Measurements from ENCODE around the gene GRIN2C.

GRIN2C gene

DNA sequence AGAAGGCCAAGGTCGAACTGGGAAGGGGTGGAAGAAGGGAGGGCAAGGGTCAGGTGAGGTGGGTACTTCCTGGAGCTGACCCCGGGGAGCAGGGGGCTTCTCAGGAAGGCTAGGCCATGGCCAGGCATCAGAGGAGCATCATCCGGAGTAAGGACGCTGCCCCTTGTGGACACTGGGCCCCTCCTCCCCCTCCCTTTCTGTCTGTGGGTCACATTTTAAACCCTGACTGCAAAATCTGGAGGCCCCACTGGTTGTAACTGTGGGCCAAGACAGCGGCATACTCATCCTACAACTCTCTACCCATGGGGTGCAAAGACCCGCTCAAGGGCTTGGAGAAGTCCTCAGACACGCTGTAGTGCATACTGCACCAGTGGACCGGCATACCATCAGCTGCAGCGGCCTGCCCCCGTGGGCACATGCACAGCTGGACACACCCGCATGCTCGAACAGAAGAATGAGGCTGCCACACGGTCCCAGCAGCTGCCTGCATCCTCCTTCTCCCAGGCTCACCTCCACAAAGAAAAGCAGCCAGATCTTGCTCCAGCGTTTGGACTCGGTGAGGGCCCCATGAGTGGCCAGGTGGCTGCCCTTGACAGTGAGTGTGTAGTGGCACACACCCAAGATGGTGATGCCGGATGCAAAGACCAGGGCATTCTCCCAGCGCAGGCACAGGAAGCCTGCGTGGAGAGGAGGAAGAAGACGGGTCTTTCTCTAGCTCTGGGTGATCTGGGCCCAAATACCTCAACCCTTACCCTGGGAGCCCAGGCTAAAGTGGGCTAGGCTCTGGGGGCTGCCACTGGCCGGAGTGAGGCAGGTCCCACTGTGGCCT lies 32.5 kb upstream of the GRIN2C start:
- DNase-seq (ENCODE audit: low read depth, low spot score) = no peak
- in situ Hi-C loops (cut with HindIII; ENCODE audit: low sequenced_read_pairs) = no loop called here
- TF ChIP-seq, protein P1, sequence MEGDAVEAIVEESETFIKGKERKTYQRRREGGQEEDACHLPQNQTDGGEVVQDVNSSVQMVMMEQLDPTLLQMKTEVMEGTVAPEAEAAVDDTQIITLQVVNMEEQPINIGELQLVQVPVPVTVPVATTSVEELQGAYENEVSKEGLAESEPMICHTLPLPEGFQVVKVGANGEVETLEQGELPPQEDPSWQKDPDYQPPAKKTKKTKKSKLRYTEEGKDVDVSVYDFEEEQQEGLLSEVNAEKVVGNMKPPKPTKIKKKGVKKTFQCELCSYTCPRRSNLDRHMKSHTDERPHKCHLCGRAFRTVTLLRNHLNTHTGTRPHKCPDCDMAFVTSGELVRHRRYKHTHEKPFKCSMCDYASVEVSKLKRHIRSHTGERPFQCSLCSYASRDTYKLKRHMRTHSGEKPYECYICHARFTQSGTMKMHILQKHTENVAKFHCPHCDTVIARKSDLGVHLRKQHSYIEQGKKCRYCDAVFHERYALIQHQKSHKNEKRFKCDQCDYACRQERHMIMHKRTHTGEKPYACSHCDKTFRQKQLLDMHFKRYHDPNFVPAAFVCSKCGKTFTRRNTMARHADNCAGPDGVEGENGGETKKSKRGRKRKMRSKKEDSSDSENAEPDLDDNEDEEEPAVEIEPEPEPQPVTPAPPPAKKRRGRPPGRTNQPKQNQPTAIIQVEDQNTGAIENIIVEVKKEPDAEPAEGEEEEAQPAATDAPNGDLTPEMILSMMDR (IDR thresholded peaks at IDR 0.05; ENCODE audit: low read depth, low read length) = no peak
- H3K4me3 ChIP-seq (ENCODE audit: low read depth, low read length) = no peak overlapping the region

DNA sequence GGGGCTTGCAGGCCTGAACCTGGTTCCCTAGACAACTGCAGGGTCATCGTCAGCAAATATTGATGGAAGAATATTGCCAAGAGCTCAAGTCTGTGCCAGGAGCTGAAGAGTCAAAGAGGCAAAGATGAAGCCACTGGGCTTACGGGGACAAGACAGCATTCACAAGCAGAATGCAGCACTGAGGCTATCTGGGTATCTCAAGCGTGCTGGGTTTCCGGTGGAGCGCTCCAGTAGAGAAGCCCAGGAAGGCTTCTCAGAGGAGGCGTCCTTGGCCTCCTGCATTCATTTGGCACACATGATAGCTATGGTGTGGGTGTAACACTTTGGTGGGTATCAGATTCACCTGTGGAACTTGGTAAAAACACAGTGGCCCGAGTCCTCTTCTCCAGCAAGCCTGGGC lies 30.9 kb upstream of the GRIN2C start:
- in situ Hi-C loops (cut with HindIII; ENCODE audit: low sequenced_read_pairs) = no loop called here
- TF ChIP-seq, protein P1 (IDR thresholded peaks at IDR 0.05; ENCODE audit: low read depth, low read length) = no peak
- DNase-seq (ENCODE audit: low read depth, low spot score) = no peak
- no peak overlapping the region for H3K4me3 ChIP-seq (ENCODE audit: low read depth, low read length)

DNA sequence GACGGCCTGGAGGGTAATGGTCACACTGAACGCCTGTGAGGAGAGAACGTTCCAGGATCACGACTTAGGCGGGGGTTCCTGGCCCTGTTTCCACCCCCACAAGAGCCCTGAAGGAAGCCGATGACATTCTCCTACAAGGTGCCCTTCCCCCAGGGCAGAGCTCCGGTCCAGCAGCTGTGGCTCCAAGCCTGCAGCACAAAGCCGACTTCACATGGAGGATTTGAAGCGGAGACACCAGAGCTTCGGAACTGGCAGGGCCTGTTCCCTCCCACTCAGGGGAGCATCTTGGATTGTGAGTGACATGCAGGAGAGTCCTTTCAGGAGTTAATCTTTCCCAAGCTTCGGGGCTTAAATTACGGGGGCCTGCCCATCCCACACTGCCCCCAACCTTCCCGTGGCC lies 28.8 kb upstream of the GRIN2C start:
- in situ Hi-C loops (cut with HindIII; ENCODE audit: low sequenced_read_pairs) = no loop called here
- H3K4me3 ChIP-seq (ENCODE audit: low read depth, low read length) = no peak overlapping the region
- DNase-seq (ENCODE audit: low read depth, low spot score) = no peak
- TF ChIP-seq, protein P1 (IDR thresholded peaks at IDR 0.05; ENCODE audit: low read depth, low read length) = no peak

DNA sequence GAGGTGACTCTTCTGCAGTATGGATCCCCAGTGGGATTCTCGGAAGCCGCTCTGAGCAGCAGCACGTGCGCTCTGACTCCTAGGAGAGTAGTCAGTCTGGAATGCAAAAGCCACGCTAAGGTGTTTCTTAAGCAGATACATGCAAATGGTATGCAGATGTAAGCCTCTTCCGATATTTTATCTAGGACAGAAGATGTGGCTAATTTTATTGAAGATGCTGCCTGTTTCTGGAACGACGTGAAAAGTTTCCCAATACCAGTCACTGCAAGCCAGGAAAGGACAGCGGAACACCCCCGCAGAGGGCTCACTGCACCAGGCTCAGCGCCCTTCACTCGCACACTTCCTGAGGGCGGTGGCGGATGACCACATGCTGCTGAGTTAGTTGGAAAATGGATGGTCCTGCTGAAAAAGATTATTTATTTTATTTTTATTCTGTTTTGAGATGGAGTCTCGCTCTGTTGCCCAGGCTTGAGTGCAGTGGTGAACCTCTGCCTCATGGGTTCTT lies 23.6 kb upstream of the GRIN2C start:
- in situ Hi-C loops (cut with HindIII; ENCODE audit: low sequenced_read_pairs) = no loop called here
- H3K4me3 ChIP-seq (ENCODE audit: low read depth, low read length) = no peak overlapping the region
- TF ChIP-seq, protein P1 (IDR thresholded peaks at IDR 0.05; ENCODE audit: low read depth, low read length) = no peak
- no peak for DNase-seq (ENCODE audit: low read depth, low spot score)

DNA sequence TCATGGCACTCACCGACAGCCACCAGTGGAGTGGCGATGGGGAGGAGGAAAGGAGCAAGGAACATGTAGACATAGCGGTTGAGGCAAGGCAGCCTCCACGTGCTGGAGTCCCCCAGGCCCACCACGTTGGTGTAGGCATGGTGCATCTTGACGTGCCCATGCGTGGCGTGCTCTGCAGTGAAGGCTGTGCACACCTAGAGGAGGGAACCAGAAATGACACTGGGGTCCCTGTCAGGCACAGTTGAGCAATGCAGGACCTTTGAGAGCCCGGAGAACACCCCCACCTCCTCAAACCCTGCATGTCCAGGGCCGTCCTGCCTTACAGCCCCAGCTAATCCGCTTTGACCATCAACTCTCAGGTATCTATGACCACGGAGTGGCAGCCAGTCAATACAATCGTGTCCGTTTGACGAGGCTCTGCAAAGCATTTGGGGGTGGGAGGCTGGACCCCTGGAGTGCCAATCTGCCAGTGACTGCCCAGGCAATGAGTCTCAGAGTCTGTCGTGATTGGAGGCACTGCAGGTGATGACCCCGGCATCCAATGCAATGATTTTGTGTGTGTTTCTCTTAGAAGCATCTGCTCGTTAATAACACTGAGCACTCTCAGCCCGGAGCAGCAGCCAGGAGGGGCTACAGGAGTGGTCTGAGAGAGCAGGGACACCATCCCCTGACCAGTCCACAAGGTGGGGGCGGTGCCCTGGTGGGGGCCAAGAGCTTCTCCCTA lies 23.0 kb upstream of the GRIN2C start:
- DNase-seq (ENCODE audit: low read depth, low spot score) = no peak
- in situ Hi-C loops (cut with HindIII; ENCODE audit: low sequenced_read_pairs) = no loop called here
- TF ChIP-seq, protein P1 (IDR thresholded peaks at IDR 0.05; ENCODE audit: low read depth, low read length) = no peak
- H3K4me3 ChIP-seq (ENCODE audit: low read depth, low read length) = no peak overlapping the region

DNA sequence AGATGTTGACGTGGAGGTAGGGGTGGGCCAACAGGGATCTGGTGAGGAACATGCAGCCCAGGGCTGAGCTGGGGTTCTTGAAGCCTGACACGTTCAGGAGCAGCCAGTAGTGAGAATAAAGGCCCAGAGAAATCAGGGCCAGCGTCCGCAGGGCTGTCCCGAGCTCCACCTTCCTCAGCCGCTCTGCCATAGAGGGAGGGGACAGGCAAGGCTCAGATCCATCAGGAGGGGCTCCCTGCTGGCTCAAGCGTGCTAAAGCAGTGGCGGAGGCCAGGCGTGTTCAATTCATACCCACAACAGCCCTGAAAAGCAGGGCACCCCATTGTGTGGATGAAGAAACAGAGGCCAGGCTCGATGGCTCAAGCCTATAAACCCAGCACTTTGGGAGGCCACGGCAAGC lies 21.4 kb upstream of the GRIN2C start:
- TF ChIP-seq, protein P1 (IDR thresholded peaks at IDR 0.05; ENCODE audit: low read depth, low read length) = no peak
- no peak for DNase-seq (ENCODE audit: low read depth, low spot score)
- in situ Hi-C loops (cut with HindIII; ENCODE audit: low sequenced_read_pairs) = no loop called here
- no peak overlapping the region for H3K4me3 ChIP-seq (ENCODE audit: low read depth, low read length)

Measured in astrocyte of the spinal cord (primary cell).